HFF-Myc (cell line): Measurements from ENCODE around the gene EPHA4.

ENCODE experiments used
- DNase-seq: peaks from one replicate; pipeline ENCODE4 v3.0.0-alpha.2; 2011; ENCODE audit warnings: low read depth; ENCODE audit errors: extremely low read depth
- H3K4me3 ChIP-seq: replicated peaks from 2 replicates; pipeline ENCODE4 v1.5.1; 2011; ENCODE audit warnings: low read depth, mild to moderate bottlenecking, control low read depth, low read length
- CTCF ChIP-seq: IDR thresholded peaks from 2 replicates; pipeline ENCODE4 v1.5.1; 2012; ENCODE audit warnings: mild to moderate bottlenecking, low read depth, low read length, control low read depth; ENCODE audit errors: missing control alignments

EPHA4 gene

GRCh38 chr2:221561770-221562169 lies 10.3 kb downstream of the EPHA4 start:
- no peak overlapping the region for H3K4me3 ChIP-seq
- TF ChIP-seq CTCF = no peak
- DNase-seq = no peak

GRCh38 chr2:221559991-221560390 lies 12.1 kb downstream of the EPHA4 start:
- TF ChIP-seq CTCF = no peak
- DNase-seq = no peak
- H3K4me3 ChIP-seq = no peak overlapping the region

- TF ChIP-seq CTCF = no peak
- no peak for DNase-seq
Measured at GRCh38 chr2:221558107-221558506, 14.0 kb downstream of the EPHA4 start.

GRCh38 chr2:221555494-221555846 lies 16.6 kb downstream of the EPHA4 start:
- TF ChIP-seq CTCF = no peak
- no peak for DNase-seq
- H3K4me3 ChIP-seq = no peak overlapping the region

More at GRCh38 chr2:221558107-221558506, 14.0 kb downstream of the EPHA4 start:
- no peak overlapping the region for H3K4me3 ChIP-seq

GRCh38 chr2:221554769-221555493 lies 17.2 kb downstream of the EPHA4 start:
- no peak for TF ChIP-seq CTCF
- DNase-seq = no peak
- H3K4me3 ChIP-seq = no peak overlapping the region

GRCh38 chr2:221553333-221553732 lies 18.8 kb downstream of the EPHA4 start:
- no peak for TF ChIP-seq CTCF
- DNase-seq = no peak

GRCh38 chr2:221552291-221552690 lies 19.8 kb downstream of the EPHA4 start:
- DNase-seq = no peak
- TF ChIP-seq CTCF = no peak
- H3K4me3 ChIP-seq = no peak overlapping the region

More at GRCh38 chr2:221553333-221553732, 18.8 kb downstream of the EPHA4 start:
- H3K4me3 ChIP-seq = no peak overlapping the region
